GM19467 (cell line): Measurements from ENCODE around the gene PGLYRP2.

Experiments
- ATAC-seq: cut with Tn5 transposase; IDR thresholded peaks from one replicate; pipeline ENCODE4 v1.9.1; 2021; ENCODE audit warnings: mild to moderate bottlenecking, moderate library complexity; ENCODE audit not compliant: unreplicated experiment

Gene PGLYRP2

GRCh38 chr19:15427991-15428471 lies 51.3 kb downstream of the PGLYRP2 start:
- ATAC-seq, result no peak

- ATAC-seq, result no peak
Observed at GRCh38 chr19:15427350-15427700, 52.0 kb downstream of the PGLYRP2 start.

GRCh38 chr19:15426485-15427349 lies 52.6 kb downstream of the PGLYRP2 start:
- no peak for ATAC-seq

GRCh38 chr19:15425321-15425950 lies 53.9 kb downstream of the PGLYRP2 start:
- ATAC-seq, result no peak

GRCh38 chr19:15424692-15425272 lies 54.5 kb downstream of the PGLYRP2 start:
- no peak for ATAC-seq

- no peak for ATAC-seq
Observed at GRCh38 chr19:15424121-15424520, 55.2 kb downstream of the PGLYRP2 start.

- ATAC-seq, result no peak
Observed at GRCh38 chr19:15423130-15423529, 56.2 kb downstream of the PGLYRP2 start.

- no peak for ATAC-seq
Observed at GRCh38 chr19:15422296-15423075, 56.8 kb downstream of the PGLYRP2 start.

- ATAC-seq, result no peak
Observed at GRCh38 chr19:15421721-15422260, 57.5 kb downstream of the PGLYRP2 start.

- ATAC-seq, result no peak
Observed at GRCh38 chr19:15421136-15421695, 58.1 kb downstream of the PGLYRP2 start.

GRCh38 chr19:15419413-15420025 lies 59.8 kb downstream of the PGLYRP2 start:
- ATAC-seq, result no peak
